NB4 (cell line): ENCODE results near the gene CSNK1D.

ENCODE experiments used
- DNase-seq: peaks from one replicate; pipeline ENCODE4 v3.0.0; 2010; ENCODE audit warnings: low read depth
- H3K4me3 ChIP-seq: one replicate; pipeline ENCODE4 v1.5.1; 2011; ENCODE audit warnings: mild to moderate bottlenecking, low read depth, low read length, moderate library complexity
- MYC ChIP-seq: IDR thresholded peaks from 2 replicates; pipeline ENCODE4 v1.6.1; 2011; ENCODE audit warnings: low read depth, low read length
- POLR2A ChIP-seq: IDR thresholded peaks from 2 replicates; pipeline ENCODE4 v1.6.1; 2011; ENCODE audit warnings: mild to moderate bottlenecking; ENCODE audit not compliant: insufficient read length; ENCODE audit errors: extremely low read depth
- TF ChIP-seq, protein P1 (sequence below): IDR thresholded peaks from 2 replicates; pipeline ENCODE4 v1.6.1; 2011; ENCODE audit warnings: low read depth, low read length
- TF ChIP-seq, protein P2 (sequence below): IDR thresholded peaks from one replicate; pipeline ENCODE4 v1.5.1; 2012; ENCODE audit warnings: low read depth, low read length

Gene CSNK1D

DNA sequence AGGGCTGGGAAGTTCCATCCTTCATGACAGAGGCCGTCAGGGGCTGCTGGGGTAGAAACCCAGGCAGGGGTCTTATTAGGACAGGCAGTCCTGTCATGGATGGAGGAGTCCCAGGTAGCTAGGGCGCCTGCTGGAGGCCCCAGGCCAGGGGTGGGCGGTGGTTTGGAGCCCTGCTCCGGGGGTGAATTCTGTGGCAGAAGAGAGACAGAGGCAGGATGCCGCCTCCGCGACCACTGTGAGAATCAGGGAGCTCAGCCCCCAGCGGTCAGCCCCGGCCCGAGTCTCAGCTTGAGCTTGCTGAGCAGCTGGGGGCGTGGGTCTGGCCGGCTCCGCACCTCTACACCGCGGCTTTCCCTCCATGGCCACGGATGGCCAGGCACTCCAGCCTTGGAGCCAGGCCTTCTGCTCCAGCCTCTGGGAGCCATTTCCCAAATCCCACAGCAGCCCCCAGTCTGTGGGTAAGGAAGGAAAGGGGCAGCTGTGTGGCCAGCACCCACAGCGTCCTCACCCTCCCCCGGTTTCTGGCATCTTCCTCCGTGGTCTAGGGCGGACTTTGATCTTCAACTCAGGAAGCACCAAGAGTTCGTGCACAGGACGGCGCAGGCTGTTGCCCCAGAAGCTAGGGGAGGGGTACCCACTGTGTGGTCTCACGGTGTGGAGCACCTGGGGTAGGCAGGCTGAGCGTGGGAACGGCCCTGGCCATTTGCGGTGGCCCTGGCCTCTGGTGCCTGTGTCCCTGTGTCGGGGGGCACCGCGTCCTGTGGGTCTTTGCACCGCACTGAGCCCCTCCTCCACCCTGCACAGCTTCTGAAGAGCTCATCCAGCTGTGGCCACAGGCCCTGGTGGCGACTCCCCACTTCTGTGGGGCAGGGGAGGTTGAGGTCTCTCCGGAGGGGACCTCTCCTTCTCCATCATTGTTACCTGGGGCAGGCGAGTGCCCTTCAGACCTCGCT, 29.8 kb upstream of the CSNK1D start:
- TF ChIP-seq, protein P1, sequence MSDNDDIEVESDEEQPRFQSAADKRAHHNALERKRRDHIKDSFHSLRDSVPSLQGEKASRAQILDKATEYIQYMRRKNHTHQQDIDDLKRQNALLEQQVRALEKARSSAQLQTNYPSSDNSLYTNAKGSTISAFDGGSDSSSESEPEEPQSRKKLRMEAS, result no peak
- no peak for TF ChIP-seq MYC
- TF ChIP-seq POLR2A, result no peak
- TF ChIP-seq, protein P2, sequence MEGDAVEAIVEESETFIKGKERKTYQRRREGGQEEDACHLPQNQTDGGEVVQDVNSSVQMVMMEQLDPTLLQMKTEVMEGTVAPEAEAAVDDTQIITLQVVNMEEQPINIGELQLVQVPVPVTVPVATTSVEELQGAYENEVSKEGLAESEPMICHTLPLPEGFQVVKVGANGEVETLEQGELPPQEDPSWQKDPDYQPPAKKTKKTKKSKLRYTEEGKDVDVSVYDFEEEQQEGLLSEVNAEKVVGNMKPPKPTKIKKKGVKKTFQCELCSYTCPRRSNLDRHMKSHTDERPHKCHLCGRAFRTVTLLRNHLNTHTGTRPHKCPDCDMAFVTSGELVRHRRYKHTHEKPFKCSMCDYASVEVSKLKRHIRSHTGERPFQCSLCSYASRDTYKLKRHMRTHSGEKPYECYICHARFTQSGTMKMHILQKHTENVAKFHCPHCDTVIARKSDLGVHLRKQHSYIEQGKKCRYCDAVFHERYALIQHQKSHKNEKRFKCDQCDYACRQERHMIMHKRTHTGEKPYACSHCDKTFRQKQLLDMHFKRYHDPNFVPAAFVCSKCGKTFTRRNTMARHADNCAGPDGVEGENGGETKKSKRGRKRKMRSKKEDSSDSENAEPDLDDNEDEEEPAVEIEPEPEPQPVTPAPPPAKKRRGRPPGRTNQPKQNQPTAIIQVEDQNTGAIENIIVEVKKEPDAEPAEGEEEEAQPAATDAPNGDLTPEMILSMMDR, result no peak
- DNase-seq, result no peak
- H3K4me3 ChIP-seq, result no peak overlapping the region

DNA sequence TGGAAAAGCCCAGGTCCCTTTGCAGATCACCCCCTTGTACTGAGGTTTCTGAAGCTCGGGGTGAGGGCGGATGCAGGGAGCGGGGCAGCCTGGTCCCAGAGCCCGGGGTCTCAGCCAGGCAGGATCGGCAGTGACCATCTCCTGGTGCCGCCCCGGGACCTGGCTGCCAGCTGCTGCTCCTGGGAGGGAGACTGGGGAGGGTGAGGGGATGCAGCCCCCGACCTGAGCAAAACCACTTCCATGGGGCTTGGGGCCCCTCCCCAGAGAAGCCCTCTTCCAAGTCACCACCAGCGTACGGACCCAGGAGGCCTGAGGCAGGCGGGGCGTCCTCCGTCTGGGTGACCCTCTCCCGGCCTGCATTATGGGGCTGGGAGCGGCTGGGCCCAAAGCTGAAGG, 29.1 kb upstream of the CSNK1D start:
- TF ChIP-seq POLR2A (no peak), MYC (no peak)
- TF ChIP-seq, protein P2, result no peak
- TF ChIP-seq, protein P1, result no peak
- H3K4me3 ChIP-seq, result no peak overlapping the region
- DNase-seq, result no peak

DNA sequence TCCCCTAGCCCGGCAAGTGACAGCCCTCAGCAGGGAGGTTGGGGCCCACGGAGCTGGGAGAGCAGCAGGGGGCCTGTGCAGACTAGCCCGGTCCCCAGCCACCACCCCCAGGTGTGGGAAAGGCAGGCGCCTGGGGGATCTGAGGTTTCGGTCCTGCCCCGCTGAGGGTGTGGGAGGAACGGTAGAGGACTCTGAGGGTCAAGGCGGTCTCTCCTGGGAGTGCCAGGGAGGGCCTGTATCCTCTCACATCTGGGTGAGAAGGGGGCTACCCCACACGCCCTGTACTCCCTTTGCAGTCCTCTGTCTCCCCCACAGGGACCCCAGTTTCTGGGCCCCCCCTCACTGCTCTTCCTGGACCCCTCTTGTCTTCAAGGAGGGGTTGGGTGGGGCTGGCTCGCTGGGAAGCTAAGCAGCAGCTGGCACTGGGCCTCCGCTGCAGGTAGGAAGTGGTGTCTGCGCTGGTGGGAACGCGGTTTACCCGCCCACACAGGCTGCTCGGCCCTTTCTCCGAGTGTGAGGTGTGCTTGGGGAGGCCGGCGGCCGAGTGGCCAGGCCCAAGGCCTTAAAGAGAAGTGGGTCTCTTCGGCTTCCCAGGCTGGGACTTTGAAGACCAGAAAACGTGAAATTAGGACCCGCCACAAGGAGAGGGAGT, 28.5 kb upstream of the CSNK1D start:
- peak; percentile 70 for DNase-seq
- no peak for TF ChIP-seq POLR2A
- TF ChIP-seq, protein P2, result no peak
- TF ChIP-seq, protein P1, result no peak
- no peak for TF ChIP-seq MYC
- no peak overlapping the region for H3K4me3 ChIP-seq

DNA sequence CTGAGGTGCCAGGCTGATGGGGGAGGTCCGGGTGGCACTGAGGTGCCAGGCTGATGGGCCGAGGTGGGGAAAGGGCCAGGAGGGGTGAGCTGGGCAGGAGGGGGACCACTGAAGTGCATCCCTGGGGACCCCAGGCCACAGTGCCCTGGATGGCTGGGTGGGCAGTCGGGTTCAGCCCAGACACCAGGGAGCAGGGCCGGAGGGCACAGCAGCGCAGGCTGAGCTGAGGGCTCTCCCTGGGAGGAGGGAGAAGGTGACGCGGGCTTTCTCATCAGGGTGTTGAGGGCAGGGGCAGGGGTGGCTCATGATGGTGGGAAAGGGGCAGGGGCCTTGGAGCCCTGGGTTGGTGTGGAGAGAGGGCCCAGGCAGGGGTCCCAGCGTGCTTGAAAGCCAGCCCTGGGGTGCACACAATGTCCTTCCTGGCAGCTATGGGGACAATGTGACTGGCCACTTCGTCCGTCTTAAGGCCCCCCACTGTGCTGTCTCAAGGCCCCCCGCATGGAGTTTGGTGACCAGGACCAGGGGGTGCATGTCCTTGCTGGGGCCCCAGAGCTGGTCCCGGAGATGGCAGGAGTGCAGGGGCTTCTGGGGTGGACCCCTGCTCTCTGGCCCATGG, 27.9 kb upstream of the CSNK1D start:
- TF ChIP-seq, protein P1, result no peak
- TF ChIP-seq POLR2A (no peak), MYC (no peak)
- TF ChIP-seq, protein P2, result no peak
- DNase-seq, result no peak
- H3K4me3 ChIP-seq, result no peak overlapping the region

DNA sequence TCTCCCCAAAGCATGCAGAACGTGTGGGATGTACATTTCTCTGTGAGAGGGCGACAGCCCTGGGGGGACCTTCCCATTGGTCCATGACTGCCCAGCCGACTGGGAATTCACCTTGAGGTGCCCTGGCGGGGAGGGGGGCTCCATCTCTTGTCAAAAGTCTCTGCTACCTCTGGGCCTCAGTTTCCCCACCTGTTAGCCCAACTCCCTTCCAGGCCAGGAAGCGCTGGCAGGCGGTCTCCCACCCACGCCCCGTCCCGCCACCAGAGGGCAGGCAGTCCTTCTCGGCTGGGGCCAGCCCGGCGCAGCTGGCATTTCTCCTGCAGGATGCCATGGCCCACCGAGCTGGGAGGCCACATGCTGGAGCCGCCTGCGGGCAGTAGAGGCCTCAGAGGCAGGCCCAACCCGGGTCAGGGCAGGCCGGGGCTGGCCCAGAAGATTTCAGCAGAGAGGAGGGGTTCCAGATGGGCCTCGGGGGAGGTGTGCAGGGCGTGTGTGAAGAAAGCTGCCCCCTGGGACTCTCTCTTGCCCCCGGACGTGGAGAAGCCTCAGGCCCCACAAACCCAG, 27.3 kb upstream of the CSNK1D start:
- peak; percentile 73 for DNase-seq
- 0 out of 2 replicates have a peak, but pooled peaks have one; percentile 11 for TF ChIP-seq MYC
- TF ChIP-seq, protein P1, result peak; percentile 27; the same call in 1 of the 2 replicates
- TF ChIP-seq, protein P2, result peak; percentile 73
- no peak for TF ChIP-seq POLR2A
- H3K4me3 ChIP-seq, result no peak overlapping the region
